NB4 (cell line): ENCODE data around the gene CCDC50.

Source experiments
- CTCF ChIP-seq: IDR thresholded peaks from one replicate; pipeline ENCODE4 v1.5.1; 2012; ENCODE audit warnings: low read depth, low read length
- MAX ChIP-seq: IDR thresholded peaks from 2 replicates; pipeline ENCODE4 v1.6.1; 2011; ENCODE audit warnings: low read depth, low read length
- MYC ChIP-seq: IDR thresholded peaks from 2 replicates; pipeline ENCODE4 v1.6.1; 2011; ENCODE audit warnings: low read depth, low read length
- POLR2A ChIP-seq: IDR thresholded peaks from 2 replicates; pipeline ENCODE4 v1.6.1; 2011; ENCODE audit warnings: mild to moderate bottlenecking; ENCODE audit not compliant: insufficient read length; ENCODE audit errors: extremely low read depth

- TF ChIP-seq CTCF (no peak), POLR2A (no peak), MYC (no peak), MAX (no peak)
Measured at GRCh38 chr3:191432162-191432561, 103.0 kb downstream of the CCDC50 start.
